Lower leg skin (tissue), 4 donors: ENCODE measurements around the gene TEFM. TPM values are rescaled to one million over a fixed set of nuclear protein-coding genes. Genes with fewer than 3 reads are reported as not detected.

ENCODE experiments used
- DNase-seq, 2 donors: peaks; one replicate each; pipeline ENCODE4 v3.0.0-alpha.2; 2019; ENCODE audit warnings: low spot score in 2 of 2
- H3K4me3 ChIP-seq: fragments of 200-600 bp; sonication (generic); 2 replicates; pipeline ENCODE4 v1.5.1; 2017; ENCODE audit warnings: mild to moderate bottlenecking, low read depth; ENCODE audit not compliant: poor library complexity, severe bottlenecking
- CTCF ChIP-seq, 3 donors: fragments of 450-650 bp; IDR thresholded peaks; one replicate each; pipeline ENCODE4 v1.5.1; 2016; ENCODE audit warnings: antibody characterized with exemption in 3 of 3, mild to moderate bottlenecking in 3 of 3, moderate library complexity in 2 of 3
- POLR2A ChIP-seq, 2 donors: fragments of 450-650 bp; IDR thresholded peaks; one replicate each; pipeline ENCODE4 v1.6.1; 2016 to 2017; ENCODE audit warnings: antibody characterized with exemption in 2 of 2, mild to moderate bottlenecking in 1 of 2, moderate library complexity in 1 of 2
- WGBS, 2 donors: methylation state at CpG; one replicate each; pipeline ENCODE4 v1.1.5; 2018; 5-methylcytosine and 5-hydroxymethylcytosine counted together
- intact Hi-C: fragments of 100-400 bp; cut with DNase I; formaldehyde crosslinking; loops from one replicate; pipeline ENCODE4 v1.15.0; 2023; ENCODE audit warnings: low total_unique reads
- total RNA-seq, 4 donors: library from RNA; depleted of rRNA; stranded (reverse); fragments of >200 nt; gene quantifications; one replicate each; pipeline ENCODE4 v1.1.0, GENCODE V29; 2016

TEFM gene
- total RNA-seq, 4 donors from 2014 or later: 7.8 to 23.3 (median 12.4) TPM

GRCh38 chr17:30924341-30924740, 18.3 kb upstream of the TEFM start:
- no peak overlapping the region for H3K4me3 ChIP-seq
- intact Hi-C loops: no loop called here
- 62 to 70% methylated on average over 2 of the region's 2 CpGs for WGBS, 2 donors
- TF ChIP-seq POLR2A (IDR thresholded peaks at IDR 0.05) (no peak), CTCF (IDR thresholded peaks at IDR 0.05) (no peak)
- DNase-seq: peak in 1 of 2 donors; percentile 17

GRCh38 chr17:30922235-30923030, 16.4 kb upstream of the TEFM start:
- DNase-seq: peak in 1 of 2 donors; percentile 85
- 3 to 5% methylated on average over 37 to 43 of the region's 66 CpGs for WGBS, 2 donors
- H3K4me3 ChIP-seq: peak overlapping the region; percentile 44
- TF ChIP-seq CTCF (IDR thresholded peaks at IDR 0.05): no peak
- TF ChIP-seq POLR2A (IDR thresholded peaks at IDR 0.05): no peak
- intact Hi-C loops: no loop called here

- 10 to 13% methylated on average over 17 to 21 of the region's 60 CpGs for WGBS, 2 donors
- intact Hi-C loops: no loop called here
- TF ChIP-seq POLR2A (IDR thresholded peaks at IDR 0.05): no peak
- TF ChIP-seq CTCF (IDR thresholded peaks at IDR 0.05): no peak
- H3K4me3 ChIP-seq: peak within 1 kb of the TSS; percentile 44
- peak; percentile 21 to 89 for DNase-seq
Measured at GRCh38 chr17:30921544-30922196, 15.6 kb upstream of the TEFM start, which contains the start of gene ADAP2. TSS of gene ADAP2 (plus strand) at chr17:30921945. CDS start at chr17:30922015, 70 bp downstream.

GRCh38 chr17:30920683-30921543, 14.9 kb upstream of the TEFM start:
- no peak for TF ChIP-seq CTCF (IDR thresholded peaks at IDR 0.05)
- no peak for TF ChIP-seq POLR2A (IDR thresholded peaks at IDR 0.05)
- intact Hi-C loops: no loop called here
- DNase-seq: peak in 1 of 2 donors; percentile 65
- H3K4me3 ChIP-seq: no peak overlapping the region
- WGBS, 2 donors: 59 to 67% methylated on average over 11 of the region's 11 CpGs

GRCh38 chr17:30920282-30920681, 14.2 kb upstream of the TEFM start:
- TF ChIP-seq CTCF (IDR thresholded peaks at IDR 0.05): no peak
- TF ChIP-seq POLR2A (IDR thresholded peaks at IDR 0.05): no peak
- 66 to 67% methylated on average over 4 of the region's 4 CpGs for WGBS, 2 donors
- H3K4me3 ChIP-seq: no peak overlapping the region
- peak in 1 of 2 donors; percentile 45 for DNase-seq
- intact Hi-C loops: no loop called here
